ENCODE data around the gene DVL2.

GRCh38 chr17:7252176-7253043 lies 18.1 kb upstream of the DVL2 start, which contains the start of gene ELP5:
- TF ChIP-seq CBFB (CRISPR knock-in tag; IDR thresholded peaks at IDR 0.05; ENCODE audit: low read depth) (no peak), ATF6 (CRISPR knock-in tag; IDR thresholded peaks at IDR 0.05) (no peak), FOXJ3 (CRISPR knock-in tag; IDR thresholded peaks at IDR 0.05; ENCODE audit: borderline replicate concordance) (no peak), CTCF (IDR thresholded peaks at IDR 0.05) (no peak), ZNF423 (CRISPR knock-in tag; IDR thresholded peaks at IDR 0.05) (no peak), IRF2 (CRISPR knock-in tag; IDR thresholded peaks at IDR 0.05; ENCODE audit: borderline replicate concordance, low read depth) (no peak), MAX (CRISPR knock-in tag; IDR thresholded peaks at IDR 0.05) (peak; percentile 42), E2F5 (CRISPR knock-in tag; IDR thresholded peaks at IDR 0.05) (no peak; the same call in 1 of the 2 replicates), ELF4 (CRISPR knock-in tag; IDR thresholded peaks at IDR 0.05; ENCODE audit: low read depth) (no peak), ZBTB43 (CRISPR knock-in tag; IDR thresholded peaks at IDR 0.05) (0 out of 2 replicates have a peak, but pooled peaks have one; percentile 32), ETV6 (CRISPR knock-in tag; IDR thresholded peaks at IDR 0.05) (peak; percentile 20; the same call in 1 of the 2 replicates), ZNF263 (CRISPR knock-in tag; IDR thresholded peaks at IDR 0.05; ENCODE audit: low read depth) (peak; percentile 93), AFF4 (CRISPR knock-in tag; IDR thresholded peaks at IDR 0.05; ENCODE audit: borderline replicate concordance) (no peak; the same call in 1 of the 2 replicates), ZNF232 (CRISPR knock-in tag; IDR thresholded peaks at IDR 0.05) (no peak)
